IMR-90 (cell line): ENCODE measurements around the gene TLR10. TPM values are rescaled to one million over a fixed set of nuclear protein-coding genes. Genes with fewer than 3 reads are reported as not detected.

Experiments
- ATAC-seq: fragments of 200-7000 bp; cut with Tn5 transposase; 2 replicates; pipeline ENCODE4 v1.9.1; 2020; ENCODE audit warnings: low read depth, mild to moderate bottlenecking, moderate library complexity
- BruUV-seq: library from RNA; stranded (reverse); fragments of 400-500 nt; replicated peaks from 2 replicates; lab custom pipeline; 2021; lab: Mats Ljungman, UMichigan
- CTCF ChIA-PET: fragments of 300-600 bp; formaldehyde crosslinking; extraction: SDS; loops from one replicate; lab custom pipeline; 2021; ENCODE audit warnings: antibody characterized with exemption; lab: Yijun Ruan, JAX
- POLR2A ChIA-PET: fragments of 300-600 bp; sonication (Branson Sonifier 250); formaldehyde crosslinking; loops from one replicate; lab custom pipeline; 2022; ENCODE audit warnings: antibody characterized with exemption; ENCODE audit not compliant: unreplicated experiment; lab: Charles Lee
- DNase-seq: peaks from one replicate; pipeline ENCODE4 v3.0.0; 2013
- H2AFZ ChIP-seq: replicated peaks from 2 replicates; pipeline ENCODE3; 2013; ENCODE audit warnings: low read length, mild to moderate bottlenecking; ENCODE audit not compliant: poor library complexity
- H2AK5ac ChIP-seq: 2 replicates; pipeline ENCODE4 v1.6.1; 2013; ENCODE audit warnings: low read depth, low read length, inconsistent platforms
- H2AK9ac ChIP-seq: replicated peaks from 2 replicates; pipeline ENCODE3; 2013; ENCODE audit warnings: mild to moderate bottlenecking, low read depth, low read length, moderate library complexity; ENCODE audit not compliant: poor library complexity
- H2BK120ac ChIP-seq: 2 replicates; pipeline ENCODE4 v1.6.1; 2013; ENCODE audit warnings: low read depth, low read length, inconsistent platforms
- H2BK15ac ChIP-seq: 3 replicates; pipeline ENCODE4 v1.6.1; 2013; ENCODE audit warnings: low read depth, low read length, inconsistent platforms
- H2BK20ac ChIP-seq: 2 replicates; pipeline ENCODE4 v1.6.1; 2013; ENCODE audit warnings: low read depth, mild to moderate bottlenecking, inconsistent platforms, low read length, moderate library complexity
- H2BK5ac ChIP-seq: 2 replicates; pipeline ENCODE4 v1.6.1; 2013; ENCODE audit warnings: mild to moderate bottlenecking, low read depth, low read length, inconsistent platforms; ENCODE audit not compliant: poor library complexity, severe bottlenecking
- H3K14ac ChIP-seq: replicated peaks from 2 replicates; pipeline ENCODE4 v1.6.1; 2013; ENCODE audit warnings: low read depth, low read length, inconsistent platforms
- H3K18ac ChIP-seq: 2 replicates; pipeline ENCODE4 v1.6.1; 2013; ENCODE audit warnings: low read depth, low read length, control low read depth
- H3K23ac ChIP-seq: 2 replicates; pipeline ENCODE4 v1.6.1; 2013; ENCODE audit warnings: low read depth, low read length, inconsistent platforms
- H3K27ac ChIP-seq: 2 replicates; pipeline ENCODE4 v1.5.1; 2013; ENCODE audit warnings: mild to moderate bottlenecking, control low read depth, low read length; ENCODE audit not compliant: insufficient read depth
- H3K27me3 ChIP-seq: 2 replicates; pipeline ENCODE4 v1.6.1; 2013; ENCODE audit warnings: low read length; ENCODE audit not compliant: control insufficient read depth, insufficient read depth
- H3K36me3 ChIP-seq: 2 replicates; pipeline ENCODE4 v1.6.1; 2013; ENCODE audit warnings: low read length, mixed read lengths; ENCODE audit not compliant: control insufficient read depth, insufficient read depth
- H3K4ac ChIP-seq: 2 replicates; pipeline ENCODE4 v1.6.1; 2013; ENCODE audit warnings: low read depth, low read length, inconsistent platforms
- H3K4me1 ChIP-seq: 2 replicates; pipeline ENCODE4 v1.6.1; 2013; ENCODE audit warnings: low read length, mixed read lengths; ENCODE audit not compliant: control insufficient read depth, insufficient read depth
- H3K4me2 ChIP-seq: 2 replicates; pipeline ENCODE4 v1.6.1; 2013; ENCODE audit warnings: low read depth, mild to moderate bottlenecking, control low read depth, low read length, moderate library complexity
- H3K4me3 ChIP-seq: 2 replicates; pipeline ENCODE4 v1.5.1; 2013; ENCODE audit warnings: low read depth, mild to moderate bottlenecking, control low read depth, low read length, moderate library complexity; ENCODE audit not compliant: insufficient read depth
- H3K56ac ChIP-seq: 2 replicates; pipeline ENCODE4 v1.6.1; 2013; ENCODE audit warnings: low read length, inconsistent platforms; ENCODE audit not compliant: insufficient read depth; ENCODE audit errors: extremely low read depth
- H3K79me1 ChIP-seq, 2 experiments: 2 replicates each; pipeline ENCODE4 v1.6.1; 2013; ENCODE audit warnings: low read length in 2 of 2, inconsistent platforms in 1 of 2, low read depth in 1 of 2
- H3K9ac ChIP-seq: 2 replicates; pipeline ENCODE4 v1.6.1; 2013; ENCODE audit warnings: low read depth, low read length, control low read depth
- H3K9me1 ChIP-seq: 2 replicates; pipeline ENCODE4 v1.6.1; 2013; ENCODE audit warnings: low read length, inconsistent platforms; ENCODE audit not compliant: insufficient read depth
- H3K9me3 ChIP-seq: 2 replicates; pipeline ENCODE4 v1.6.1; 2013; ENCODE audit warnings: low read length; ENCODE audit not compliant: control insufficient read depth, insufficient read depth
- H4K20me1 ChIP-seq: 2 replicates; pipeline ENCODE4 v1.6.1; 2013; ENCODE audit warnings: low read length, inconsistent platforms; ENCODE audit not compliant: insufficient read depth
- H4K5ac ChIP-seq: 2 replicates; pipeline ENCODE4 v1.6.1; 2013; ENCODE audit warnings: mild to moderate bottlenecking, low read depth, low read length, control low read depth
- H4K8ac ChIP-seq, 2 experiments: 2 replicates each; pipeline ENCODE4 v1.6.1; 2013; ENCODE audit warnings: low read depth in 2 of 2, low read length in 2 of 2, control low read depth in 1 of 2, inconsistent platforms in 1 of 2
- H4K91ac ChIP-seq: 2 replicates; pipeline ENCODE4 v1.6.1; 2013; ENCODE audit warnings: low read depth, low read length, inconsistent platforms; ENCODE audit not compliant: insufficient read depth
- WGBS, 2 experiments: methylation state at CpG; one replicate each; pipeline versions ENCODE4 v1.1.5 to v1.1.7; 2013; ENCODE audit warnings: missing lambda C conversion rate in 2 of 2; ENCODE audit not compliant: insufficient read length in 1 of 2; ENCODE audit errors: extremely low coverage in 2 of 2; 5-methylcytosine and 5-hydroxymethylcytosine counted together
- dilution Hi-C: fragments of 300-500 bp; cut with HindIII; formaldehyde crosslinking; loops from one replicate; pipeline ENCODE4 v1.14.3; 2018; ENCODE audit warnings: low sequenced_read_pairs; ENCODE audit not compliant: unreplicated experiment
- in situ Hi-C: fragments of 300-500 bp; cut with MboI; formaldehyde crosslinking; loops from 3 replicates; pipeline ENCODE4 v1.14.3; 2019; ENCODE audit warnings: low sequenced_read_pairs, inconsistent platforms, mixed read lengths
- intact Hi-C: fragments of 100-400 bp; cut with micrococcal nuclease; formaldehyde crosslinking; loops from 2 replicates; pipeline ENCODE4 v1.10.0; 2022
- polyA plus RNA-seq, 3 experiments: library from polyadenylated mRNA; depleted of rRNA; stranded (reverse); fragments of >200 nt; gene quantifications; 2 replicates each; pipeline ENCODE4 v1.2.3, GENCODE V29; 2012; ENCODE audit warnings: low replicate concordance in 1 of 3
- total RNA-seq: library from RNA; depleted of rRNA; stranded (reverse); fragments of >200 nt; gene quantifications from 2 replicates; pipeline ENCODE4 v1.2.3, GENCODE V29; 2012
- TF ChIP-seq, protein P1 (sequence below): fragments of 150-350 bp; IDR thresholded peaks from 2 replicates; pipeline ENCODE4 v1.6.1; 2016; ENCODE audit warnings: low read depth, mild to moderate bottlenecking, low read length, moderate library complexity, borderline replicate concordance

TLR10 gene
- total and polyA plus RNA-seq, 2 of the 4 experiments (the other 2 are of a cell fraction) = not detected

DNA sequence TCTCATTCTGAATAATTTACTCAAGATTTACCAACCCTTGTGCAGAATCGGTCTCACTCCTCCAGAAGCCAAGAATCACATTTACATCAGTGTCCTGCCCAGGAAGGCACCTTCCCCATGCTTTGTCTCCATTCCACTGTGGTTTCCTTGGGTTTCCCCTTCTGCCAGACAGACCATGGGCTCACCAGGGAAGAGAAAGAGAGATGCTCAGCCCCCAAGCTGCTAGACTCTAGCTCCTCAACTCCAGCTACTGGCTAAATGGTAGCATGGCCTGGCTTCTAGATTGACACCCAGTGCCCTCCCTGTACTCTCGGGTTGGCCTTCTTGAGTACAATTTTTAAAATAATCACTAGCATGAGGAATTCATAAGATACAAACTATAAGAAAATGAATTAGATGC, 12.9 kb downstream of the TLR10 start:
- Histone ChIP-seq H2AFZ (no peak overlapping the region), H2BK15ac (no peak overlapping the region), H4K20me1 (no peaks in the 10 kb centered on the region), H3K27me3 (peaks cover 10% of the 10 kb centered on the region), H3K4me2 (no peak overlapping the region), H3K14ac (0 out of 2 replicates have a peak overlapping the region, but pooled peaks have one; percentile 2), H3K36me3 (no peaks in the 10 kb centered on the region), H4K8ac (no peak overlapping the region), H4K91ac (no peak overlapping the region), H3K23ac (no peak overlapping the region), H3K4me3 (no peak overlapping the region), H2BK20ac (no peak overlapping the region), H3K79me1 (no peaks in the 10 kb centered on the region), H2BK120ac (no peak overlapping the region), H3K4ac (no peak overlapping the region), H3K9me3 (no peaks in the 10 kb centered on the region), H3K27ac (no peak overlapping the region), H4K5ac (no peak overlapping the region), H3K56ac (no peak overlapping the region), H3K9me1 (no peaks in the 10 kb centered on the region), H2BK5ac (no peak overlapping the region), H3K18ac (no peak overlapping the region), H3K9ac (no peak overlapping the region), H2AK5ac (no peak overlapping the region), H2AK9ac (no peak overlapping the region), H3K4me1 (no peaks in the 10 kb centered on the region)
- no peak for DNase-seq
- ChIA-PET CTCF (interaction anchor here (1.0 to 2.2 kb wide), 3 partner anchors 9 to 13 kb away, joined by 3 to 7 read pairs (median 5); partner anchors contain the start of gene TLR10), POLR2A (no interaction called here)
- intact Hi-C loops (loop anchor here (5.0 kb wide), 1 partner anchor 32 kb away; the partner anchor contains the start of gene TLR1), in situ Hi-C loops (no loop called here), dilution Hi-C loops (no loop called here)
- ATAC-seq = no peak
- BruUV-seq = no TSS peak
- TF ChIP-seq, protein P1, sequence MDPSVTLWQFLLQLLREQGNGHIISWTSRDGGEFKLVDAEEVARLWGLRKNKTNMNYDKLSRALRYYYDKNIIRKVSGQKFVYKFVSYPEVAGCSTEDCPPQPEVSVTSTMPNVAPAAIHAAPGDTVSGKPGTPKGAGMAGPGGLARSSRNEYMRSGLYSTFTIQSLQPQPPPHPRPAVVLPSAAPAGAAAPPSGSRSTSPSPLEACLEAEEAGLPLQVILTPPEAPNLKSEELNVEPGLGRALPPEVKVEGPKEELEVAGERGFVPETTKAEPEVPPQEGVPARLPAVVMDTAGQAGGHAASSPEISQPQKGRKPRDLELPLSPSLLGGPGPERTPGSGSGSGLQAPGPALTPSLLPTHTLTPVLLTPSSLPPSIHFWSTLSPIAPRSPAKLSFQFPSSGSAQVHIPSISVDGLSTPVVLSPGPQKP = no peak
- 83% methylated on average over 1 of the region's 2 CpGs; no CpG with 5 or more reads in 1 of the 2 experiments for WGBS, 2 experiments
